ENCODE results near the gene IQSEC1. TPM values are rescaled to one million over a fixed set of nuclear protein-coding genes. Genes with fewer than 3 reads are reported as not detected.

The IQSEC1 gene
- total and polyA plus RNA-seq, 9 of the 15 experiments (the other 6 are each of a cell fraction or from before 2014, with no cell fraction given): 0.56 to 39.0 (median 6.8) TPM

GRCh38 chr3:12891985-12892839 lies 181.0 kb downstream of the IQSEC1 start (continued):
- no peak for TF ChIP-seq ARID3B (CRISPR knock-in tag; IDR thresholded peaks at IDR 0.05; ENCODE audit: borderline replicate concordance)
- TF ChIP-seq SREBF2 (CRISPR knock-in tag; IDR thresholded peaks at IDR 0.05): no peak
- no peak for TF ChIP-seq GATAD2A (IDR thresholded peaks at IDR 0.05)
- TF ChIP-seq E4F1 (CRISPR knock-in tag; IDR thresholded peaks at IDR 0.05; ENCODE audit: borderline replicate concordance): no peak
- TF ChIP-seq FOXK1 (CRISPR knock-in tag; IDR thresholded peaks at IDR 0.05; ENCODE audit: borderline replicate concordance): 0 out of 2 replicates have a peak, but pooled peaks have one; percentile 15
- no peak for TF ChIP-seq DNMT1 (IDR thresholded peaks at IDR 0.05)
- TF ChIP-seq HNRNPLL (IDR thresholded peaks at IDR 0.05; ENCODE audit: low read depth, low read length, poor library complexity, severe bottlenecking): no peak
- TF ChIP-seq ZNF431 (CRISPR knock-in tag; IDR thresholded peaks at IDR 0.05): no peak
- TF ChIP-seq SMC3 (conservative IDR thresholded peaks at IDR 0.05; ENCODE audit: insufficient read depth, low read depth, low read length): peak; percentile 96
- no peak for TF ChIP-seq PURB (CRISPR knock-in tag; IDR thresholded peaks at IDR 0.05; ENCODE audit: low read depth)
- TF ChIP-seq GMEB1 (CRISPR knock-in tag; IDR thresholded peaks at IDR 0.05): no peak
- TF ChIP-seq CLOCK (CRISPR knock-in tag; IDR thresholded peaks at IDR 0.05; ENCODE audit: borderline replicate concordance): no peak
- no peak for TF ChIP-seq NCOA2 (IDR thresholded peaks at IDR 0.05; ENCODE audit: partially characterized antibody in 2 of 2)
- TF ChIP-seq TBL1XR1 (IDR thresholded peaks at IDR 0.05; ENCODE audit: low read length in 2 of 2): no peak
- no peak for TF ChIP-seq DACH1 (IDR thresholded peaks at IDR 0.05; ENCODE audit: partially characterized antibody)
- TF ChIP-seq FOXP1 (CRISPR knock-in tag; IDR thresholded peaks at IDR 0.05): no peak
- TF ChIP-seq TAL1 (IDR thresholded peaks at IDR 0.05): no peak
- TF ChIP-seq ZC3H8 (IDR thresholded peaks at IDR 0.05): no peak
